NCI-H2196 (cell line): Measurements from ENCODE around the gene ZBTB24.

Source experiments
- DNase-seq: peaks from one replicate; lab custom pipeline; 2025; ENCODE audit not compliant: unreplicated experiment; lab: John Stamatoyannopoulos, UW

Gene ZBTB24

GRCh38 chr6:109503327-109504224, 20.6 kb upstream of the ZBTB24 start:
- no peak for DNase-seq

- no peak for DNase-seq
These were observed 15.9 kb upstream of the ZBTB24 start for GRCh38 chr6:109498936-109499335.

GRCh38 chr6:109498052-109498451, 15.0 kb upstream of the ZBTB24 start:
- no peak for DNase-seq

GRCh38 chr6:109496036-109496772, 13.2 kb upstream of the ZBTB24 start:
- no peak for DNase-seq

GRCh38 chr6:109493865-109494264, 10.8 kb upstream of the ZBTB24 start:
- DNase-seq = no peak

- DNase-seq = no peak
These were observed 8.4 kb upstream of the ZBTB24 start for GRCh38 chr6:109491207-109491938.

- no peak for DNase-seq
These were observed 7.7 kb upstream of the ZBTB24 start for GRCh38 chr6:109490713-109491112.

- DNase-seq = no peak
These were observed 5.0 kb upstream of the ZBTB24 start for GRCh38 chr6:109488001-109488400.

GRCh38 chr6:109486068-109486467, 3.0 kb upstream of the ZBTB24 start:
- DNase-seq = no peak

- no peak for DNase-seq
These were observed 2.4 kb upstream of the ZBTB24 start for GRCh38 chr6:109485266-109485935.

GRCh38 chr6:109484122-109484521, 1.1 kb upstream of the ZBTB24 start:
- no peak for DNase-seq

- no peak for DNase-seq
These were observed 677 bp upstream of the ZBTB24 start for GRCh38 chr6:109483735-109484057.

- DNase-seq = no peak
These were observed 2.0 kb downstream of the ZBTB24 start for GRCh38 chr6:109480993-109481480.

- DNase-seq = no peak
These were observed 4.0 kb downstream of the ZBTB24 start for GRCh38 chr6:109478841-109479624.

GRCh38 chr6:109478222-109478805, 4.7 kb downstream of the ZBTB24 start:
- DNase-seq = no peak

GRCh38 chr6:109477725-109478124, 5.3 kb downstream of the ZBTB24 start:
- no peak for DNase-seq

- DNase-seq = no peak
These were observed 5.8 kb downstream of the ZBTB24 start for GRCh38 chr6:109477184-109477583.

- DNase-seq = no peak
These were observed 7.4 kb downstream of the ZBTB24 start for GRCh38 chr6:109475625-109476024.

- no peak for DNase-seq
These were observed 8.0 kb downstream of the ZBTB24 start for GRCh38 chr6:109474995-109475394.

GRCh38 chr6:109473120-109473519, 9.9 kb downstream of the ZBTB24 start:
- DNase-seq = no peak
